Fibroblast of upper back skin (primary cell): ENCODE data around the gene CCDC6.
"Not testable (repeated sequence)": the region's sequence is repeated elsewhere in the genome, so short reads cannot be mapped to it uniquely, and the experiment has no call there.

Source experiments
- DNase-seq: peaks from one replicate; pipeline ENCODE4 v3.0.0-alpha.2; 2013

Gene CCDC6

GRCh38 chr10:59906417-59907202, at the start of gene CCDC6:
Gene CCDC6 (minus strand): TSS chr10:59906556. CDS start chr10:59906424, 132 bp downstream.
- peak; percentile 92 for DNase-seq

- DNase-seq: peak; percentile 9
Measured at GRCh38 chr10:59954296-59954695, 47.9 kb upstream of the CCDC6 start.

- not testable (repeated sequence) for DNase-seq
Measured at GRCh38 chr10:59953711-59954110, 47.4 kb upstream of the CCDC6 start.

- DNase-seq: no peak
Measured at GRCh38 chr10:59950105-59950504, 43.7 kb upstream of the CCDC6 start.

- DNase-seq: no peak
Measured at GRCh38 chr10:59949608-59950007, 43.3 kb upstream of the CCDC6 start.

- no peak for DNase-seq
Measured at GRCh38 chr10:59945991-59946390, 39.6 kb upstream of the CCDC6 start.

DNA sequence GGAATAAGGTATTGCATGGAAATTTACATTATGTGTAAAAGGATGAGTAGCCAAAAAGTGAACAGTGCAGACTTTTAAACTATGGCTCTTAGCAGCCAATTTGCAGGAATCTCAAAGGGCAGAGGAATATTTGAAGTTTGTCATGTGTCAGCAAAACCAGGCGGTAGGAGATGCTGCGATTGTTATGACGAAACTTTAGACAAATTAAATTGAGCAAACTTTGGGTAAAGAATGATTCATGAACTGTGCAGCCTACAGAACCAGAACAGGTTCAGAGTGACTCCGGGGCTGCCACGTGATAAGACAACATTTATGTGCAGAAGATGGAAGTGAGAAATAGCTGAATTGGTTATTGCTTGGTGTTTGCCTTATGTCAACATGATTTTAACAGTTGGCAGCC, 39.2 kb upstream of the CCDC6 start:
- DNase-seq: no peak

DNA sequence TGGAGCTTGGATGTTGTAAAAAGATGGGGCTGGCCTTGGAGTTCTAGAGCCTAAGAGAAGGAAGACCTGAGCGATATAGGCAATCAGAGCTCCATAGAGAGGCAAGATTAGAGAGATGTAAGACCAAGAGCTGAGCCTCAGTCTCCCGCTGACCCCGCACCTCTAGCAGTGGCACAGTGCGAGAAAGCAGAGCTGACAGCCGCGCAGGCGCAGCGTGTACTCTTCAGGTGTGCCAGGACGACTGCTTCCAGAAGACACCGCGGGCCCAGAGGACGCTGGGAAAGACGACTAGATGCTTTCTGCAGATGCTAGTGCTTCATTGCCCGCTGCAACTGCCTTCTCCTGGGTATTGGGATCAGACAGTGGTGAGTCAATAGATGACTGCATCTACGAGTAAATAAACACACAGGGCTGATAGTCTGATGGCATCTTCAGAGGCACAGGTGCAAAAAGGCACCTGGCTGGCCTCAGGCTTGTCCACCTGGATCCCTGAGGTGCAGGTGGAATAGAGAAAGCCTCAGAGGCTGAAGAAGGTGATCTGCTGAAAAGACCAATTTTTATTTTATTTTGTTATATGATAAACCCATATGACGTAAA, 38.1 kb upstream of the CCDC6 start:
- no peak for DNase-seq

GRCh38 chr10:59942556-59942955, 36.2 kb upstream of the CCDC6 start:
- DNase-seq: no peak

DNA sequence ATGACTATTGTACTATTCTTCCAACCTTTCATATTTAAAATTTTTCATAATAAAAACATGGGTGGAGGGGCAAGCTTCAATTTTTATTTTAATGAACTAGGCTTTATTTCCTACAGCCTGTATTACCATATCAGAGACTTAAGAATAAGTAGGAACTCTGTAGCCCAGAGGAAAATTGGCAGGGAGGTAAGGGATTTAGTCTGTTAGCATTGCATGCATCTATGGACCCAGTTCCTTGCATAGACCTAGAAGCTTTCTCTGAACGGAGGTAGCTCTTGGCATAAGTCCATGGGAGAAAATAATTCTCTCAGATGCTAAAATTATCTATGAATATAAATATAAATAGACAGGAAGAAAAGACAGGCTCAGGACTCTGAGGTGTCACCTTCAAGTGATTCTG, 31.4 kb upstream of the CCDC6 start:
- no peak for DNase-seq

- no peak for DNase-seq
Measured at GRCh38 chr10:59934701-59935100, 28.3 kb upstream of the CCDC6 start.

DNA sequence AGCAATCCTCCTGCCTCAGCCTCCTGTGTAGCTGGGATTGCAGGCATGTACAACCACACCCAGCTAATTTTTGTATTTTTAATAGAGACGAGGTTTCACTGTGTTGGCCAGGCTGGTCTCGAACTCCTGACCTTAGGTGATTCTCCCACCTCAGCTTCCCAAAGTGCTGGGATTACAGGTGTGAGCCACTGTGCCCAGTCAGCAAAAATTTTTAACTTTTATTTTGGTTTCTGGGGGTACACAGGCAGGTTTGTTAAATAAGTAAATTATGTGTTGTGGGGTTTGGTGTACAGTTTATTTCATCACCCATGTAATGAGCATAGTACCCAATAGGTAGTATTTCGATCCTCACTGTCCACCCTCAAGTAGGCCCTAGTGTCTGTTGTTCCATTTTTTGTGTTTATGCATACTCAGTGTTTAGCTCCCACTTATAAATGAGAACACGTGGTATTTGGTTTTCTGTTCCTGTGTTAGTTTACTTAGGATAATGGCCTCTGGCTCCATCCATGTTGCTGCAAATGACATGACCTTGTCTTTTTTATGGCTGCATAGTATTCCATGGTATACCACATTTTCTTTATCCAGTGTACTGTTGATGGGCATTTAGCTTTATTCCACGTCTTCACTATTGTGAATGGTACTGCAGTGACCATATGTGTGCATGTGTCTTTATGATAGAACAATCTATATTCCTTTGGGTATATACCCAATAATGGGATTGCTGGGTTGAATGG, 24.6 kb upstream of the CCDC6 start:
- not testable (repeated sequence) for DNase-seq

GRCh38 chr10:59926086-59926485, 19.7 kb upstream of the CCDC6 start:
- DNase-seq: no peak

GRCh38 chr10:59922907-59923306, 16.6 kb upstream of the CCDC6 start:
- DNase-seq: no peak

- no peak for DNase-seq
Measured at GRCh38 chr10:59917922-59918321, 11.6 kb upstream of the CCDC6 start.

DNA sequence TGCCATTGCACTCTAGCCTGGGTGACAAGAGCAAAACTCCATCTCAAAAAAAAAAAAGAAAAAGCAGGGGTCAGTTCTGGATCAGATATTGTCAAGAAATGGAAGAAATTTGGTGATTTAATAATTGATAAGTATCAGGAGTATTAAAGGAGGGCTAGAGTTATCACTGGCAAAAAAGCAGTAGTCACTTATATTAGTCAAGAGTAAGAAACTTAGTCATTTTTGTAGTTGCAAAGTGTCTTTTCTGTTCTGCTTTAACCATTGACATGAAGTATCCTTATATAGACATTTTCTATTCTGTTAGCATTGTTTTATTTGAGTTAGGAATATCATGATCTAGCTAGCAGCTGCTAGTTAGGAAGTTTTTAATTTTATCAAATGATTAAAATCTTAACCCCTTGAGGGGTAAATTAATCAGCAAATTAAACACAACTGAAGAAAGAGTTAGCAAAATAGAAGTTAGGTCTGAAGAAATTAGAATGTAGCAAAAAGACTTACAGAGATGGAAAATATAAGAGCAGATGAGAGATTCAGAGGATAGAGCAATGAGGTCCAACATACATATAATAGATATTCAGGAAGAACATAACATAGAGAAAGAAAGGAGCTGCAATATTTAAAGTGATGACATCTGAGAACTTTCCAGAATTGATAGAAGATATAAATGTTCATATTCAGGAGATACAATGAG, 7.3 kb upstream of the CCDC6 start:
- DNase-seq: no peak

DNA sequence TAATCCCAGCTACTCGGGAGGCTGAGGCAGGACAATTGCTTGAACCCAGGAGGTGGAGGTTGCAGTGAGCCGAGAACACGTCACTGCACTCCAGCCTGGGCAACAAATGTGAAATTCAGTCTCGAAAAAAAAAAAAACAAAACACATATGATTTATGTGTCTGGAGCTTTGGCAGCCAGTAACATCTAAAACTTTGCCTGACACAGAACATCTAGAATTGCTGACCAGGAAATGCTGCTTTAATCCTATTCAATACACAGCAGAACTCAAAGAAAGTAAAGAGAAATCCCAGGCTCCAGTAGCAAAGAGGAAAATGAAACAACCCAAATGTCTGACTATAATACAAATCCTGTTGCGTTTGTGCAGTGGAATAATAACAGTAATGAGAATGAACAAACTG, 4.5 kb upstream of the CCDC6 start:
- DNase-seq: peak; percentile 36

DNA sequence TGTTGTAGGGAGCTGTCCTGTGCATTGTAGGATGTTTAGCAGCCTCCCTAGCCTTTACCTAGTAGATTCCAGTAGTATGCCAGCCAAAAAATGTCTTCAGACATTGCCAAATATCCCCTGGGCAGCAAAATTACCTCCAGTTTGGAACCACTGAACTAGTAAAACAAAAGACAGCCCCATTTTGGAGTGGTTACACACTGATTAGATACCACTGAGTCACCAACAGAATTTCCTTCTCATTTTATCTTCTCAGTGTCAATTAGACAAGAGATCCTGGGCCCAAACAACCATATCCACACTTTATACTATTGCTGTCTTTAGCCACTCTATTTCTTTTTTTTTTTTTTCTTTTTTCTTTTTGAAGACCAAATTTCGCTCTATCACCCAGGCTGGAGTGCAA, 3.5 kb upstream of the CCDC6 start:
- no peak for DNase-seq

GRCh38 chr10:59908808-59909143, 2.4 kb upstream of the CCDC6 start:
- no peak for DNase-seq

DNA sequence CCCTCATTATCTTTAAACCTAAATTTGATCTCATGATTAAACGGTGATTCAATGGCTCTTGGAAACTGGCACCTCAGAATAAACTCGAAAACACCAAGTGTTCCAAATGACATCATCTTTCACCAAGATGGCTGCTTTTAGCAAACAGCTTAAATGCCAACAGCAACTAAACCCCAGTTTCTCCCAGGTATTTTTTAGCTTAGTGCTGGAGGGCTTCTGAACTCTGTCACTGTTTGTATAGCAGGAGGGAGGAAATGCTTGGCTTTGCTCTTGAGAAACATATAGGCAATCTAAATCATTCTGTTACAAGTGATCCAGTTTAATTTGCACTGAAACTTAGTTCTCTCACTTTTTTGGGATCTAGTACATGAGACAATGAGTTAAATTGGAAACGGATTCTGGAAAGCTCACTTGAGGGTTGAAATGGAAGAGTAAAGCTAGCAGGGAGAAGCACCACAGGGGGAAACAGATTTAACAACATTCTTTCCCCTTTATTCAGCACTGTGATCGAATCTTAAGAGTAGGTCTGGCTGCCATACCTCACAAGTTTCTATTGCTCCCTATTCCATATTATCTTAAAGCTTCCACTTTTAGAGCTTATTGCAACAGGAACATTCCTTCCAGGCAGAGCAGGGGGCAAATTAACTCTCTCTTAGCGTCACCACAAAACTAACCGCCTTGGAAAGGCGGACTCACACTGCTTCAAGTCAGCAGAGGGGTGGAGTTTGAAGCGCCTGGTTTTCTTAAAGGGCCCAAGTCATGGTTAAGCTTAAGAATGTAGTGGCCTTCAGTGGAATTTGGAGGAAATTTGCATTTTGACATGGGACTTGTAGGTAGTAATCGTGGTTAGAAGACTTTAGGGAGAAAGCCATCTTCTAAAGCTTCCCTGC, 1.8 kb upstream of the CCDC6 start:
- peak; percentile 95 for DNase-seq

DNA sequence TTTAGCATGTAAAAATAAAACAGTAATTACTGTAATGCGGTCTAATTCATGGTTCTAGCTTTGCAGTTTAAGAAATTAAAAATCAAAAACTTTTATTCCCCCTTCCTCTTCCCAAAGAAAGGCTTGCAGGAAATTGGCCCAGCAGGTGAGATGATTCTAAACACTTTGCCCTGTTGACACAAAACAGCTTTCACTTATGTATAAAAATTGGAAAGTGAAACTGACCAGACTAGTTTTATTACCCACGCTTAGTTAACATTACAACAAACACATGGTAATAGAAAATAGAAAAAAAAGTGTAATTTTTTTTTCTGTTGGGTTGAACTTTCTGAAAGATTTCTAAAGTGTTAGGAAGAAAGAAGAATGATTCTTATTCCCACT, 1.2 kb upstream of the CCDC6 start:
- DNase-seq: no peak

GRCh38 chr10:59905731-59906416, 482 bp downstream of the CCDC6 start:
- DNase-seq: no peak
